SU-DHL-6 (cell line): ENCODE measurements around the gene RBM33.

Experiments
- H2AFZ ChIP-seq: fragments of 200-600 bp; sonication (generic); 2 replicates; pipeline ENCODE4 v1.6.1; 2014; ENCODE audit warnings: low read depth, mild to moderate bottlenecking, moderate library complexity, mixed read lengths, antibody characterized with exemption, low read length; ENCODE audit not compliant: severe bottlenecking
- H3F3A ChIP-seq: fragments of 200-600 bp; shearing (Covaris generic); 2 replicates; pipeline ENCODE4 v1.6.0; 2016; ENCODE audit warnings: antibody characterized with exemption, mild to moderate bottlenecking; ENCODE audit not compliant: insufficient read depth
- H3K27ac ChIP-seq: fragments of 200-600 bp; sonication (generic); 2 replicates; pipeline ENCODE4 v1.5.1; 2016; ENCODE audit warnings: low read depth, mild to moderate bottlenecking, low read length, moderate library complexity, mixed read lengths
- H3K27me3 ChIP-seq: fragments of 200-600 bp; sonication (generic), shearing (Covaris generic); 2 replicates; pipeline ENCODE4 v1.6.0; 2014; ENCODE audit warnings: mild to moderate bottlenecking, low read length
- H3K36me3 ChIP-seq: fragments of 200-600 bp; sonication (generic); 2 replicates; pipeline ENCODE4 v1.6.1; 2014; ENCODE audit warnings: mild to moderate bottlenecking, low read length, mixed read lengths
- H3K4me2 ChIP-seq: fragments of 300-600, 200-600 bp; shearing (Covaris generic), sonication (generic); 2 replicates; pipeline ENCODE4 v1.6.0; 2014; ENCODE audit warnings: low read length, low read depth, mild to moderate bottlenecking; ENCODE audit not compliant: poor library complexity, severe bottlenecking
- H3K4me3 ChIP-seq: fragments of 200-600 bp; sonication (generic); 2 replicates; pipeline ENCODE4 v1.5.1; 2014; ENCODE audit warnings: antibody characterized with exemption, low read length, mild to moderate bottlenecking, mixed read lengths; ENCODE audit not compliant: insufficient read depth, poor library complexity, severe bottlenecking
- H3K79me2 ChIP-seq: fragments of 200-600 bp; sonication (generic); 2 replicates; pipeline ENCODE4 v1.6.1; 2014; ENCODE audit warnings: mild to moderate bottlenecking, low read length, moderate library complexity; ENCODE audit not compliant: insufficient read depth
- H3K9ac ChIP-seq: fragments of 200-600 bp; sonication (generic); 2 replicates; pipeline ENCODE4 v1.7.0; 2014; ENCODE audit warnings: mild to moderate bottlenecking, low read length
- H3K9me2 ChIP-seq: fragments of 200-600 bp; sonication (generic); replicated peaks from 2 replicates; pipeline ENCODE4 v1.6.1; 2014; ENCODE audit warnings: low read length; ENCODE audit not compliant: insufficient read depth
- H3K9me3 ChIP-seq: fragments of 200-600 bp; sonication (generic); 2 replicates; pipeline ENCODE4 v1.6.1; 2014; ENCODE audit warnings: low read length, mixed read lengths; ENCODE audit not compliant: insufficient read depth
- H4K20me1 ChIP-seq: fragments of 200-600 bp; sonication (generic); 2 replicates; pipeline ENCODE4 v1.6.1; 2014; ENCODE audit warnings: low read depth, mild to moderate bottlenecking, antibody characterized with exemption, low read length, moderate library complexity, mixed read lengths
- EZH2phosphoT487 ChIP-seq: fragments of 200-600 bp; sonication (generic), shearing (Covaris generic); conservative IDR thresholded peaks from 2 replicates; pipeline ENCODE4 v1.6.1; 2018; ENCODE audit warnings: mild to moderate bottlenecking, antibody characterized with exemption, low read length, moderate library complexity, mixed read lengths
- TF ChIP-seq, protein P1 (sequence below): fragments of 200-600 bp; sonication (generic); IDR thresholded peaks from one replicate; pipeline ENCODE4 v1.5.1; 2017; ENCODE audit warnings: antibody characterized with exemption, mild to moderate bottlenecking, low read length, moderate library complexity; ENCODE audit not compliant: insufficient read depth, poor library complexity, severe bottlenecking

RBM33 gene

DNA sequence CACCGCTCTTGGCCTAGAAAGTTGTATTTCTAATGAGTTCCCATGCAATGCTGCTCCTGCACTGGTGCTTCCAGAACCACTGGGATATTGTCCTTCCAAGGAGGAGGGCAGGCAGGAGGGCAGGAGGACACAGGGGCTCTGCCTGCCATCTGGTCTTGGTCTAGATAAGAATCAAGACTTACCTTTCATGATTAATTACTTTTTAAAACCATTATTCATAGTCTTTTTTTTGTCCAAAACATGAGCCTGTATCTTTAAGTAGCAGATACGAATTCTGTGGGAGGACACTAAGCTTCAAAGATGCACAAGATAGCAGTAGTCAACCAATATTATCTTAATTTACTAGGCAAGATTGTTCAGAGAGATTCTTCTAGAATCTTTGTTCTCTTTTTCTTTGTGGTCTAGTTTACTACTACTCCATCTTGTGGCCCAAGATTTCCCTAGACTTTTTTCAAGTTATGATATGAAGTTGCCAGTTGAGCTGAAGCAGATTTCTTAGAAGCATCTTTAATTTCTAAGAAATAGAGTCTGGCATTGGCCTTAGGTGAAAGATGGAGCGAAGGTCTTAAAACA, 57.6 kb downstream of the RBM33 start:
- peaks cover 43% of the 10 kb centered on the region for H3K79me2 ChIP-seq

DNA sequence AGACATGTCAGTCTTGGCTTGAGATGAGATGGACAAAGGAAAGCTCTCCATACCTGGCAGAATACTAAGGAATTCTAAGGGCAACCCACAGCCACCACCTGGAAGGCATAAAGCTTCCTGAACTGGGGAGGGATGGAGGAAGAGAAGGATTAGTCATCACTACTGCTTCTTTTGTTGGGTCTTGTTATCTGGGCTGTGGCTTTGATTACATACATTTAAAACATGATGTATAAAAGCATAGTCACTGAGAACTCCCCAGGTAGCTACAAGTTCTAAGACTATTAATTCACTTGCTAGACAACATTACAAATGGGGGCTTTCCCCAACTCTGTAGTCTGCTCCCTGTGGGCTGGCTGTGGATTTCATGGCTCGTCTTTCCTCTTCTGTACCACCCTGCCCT, 58.2 kb downstream of the RBM33 start:
- Histone ChIP-seq H3K79me2 (peaks cover 43% of the 10 kb centered on the region), H3K9ac (no peak overlapping the region), H3F3A (no peaks in the 10 kb centered on the region), H3K4me2 (no peak overlapping the region), H4K20me1 (peaks cover 12% of the 10 kb centered on the region; the same call in 1 of the 2 replicates), H3K4me3 (no peak overlapping the region), H2AFZ (no peak overlapping the region), H3K9me3 (no peaks in the 10 kb centered on the region), H3K27ac (no peak overlapping the region), H3K9me2 (no peaks in the 10 kb centered on the region), H3K36me3 (peaks cover 62% of the 10 kb centered on the region), H3K27me3 (no peaks in the 10 kb centered on the region)
- TF ChIP-seq, protein P1, sequence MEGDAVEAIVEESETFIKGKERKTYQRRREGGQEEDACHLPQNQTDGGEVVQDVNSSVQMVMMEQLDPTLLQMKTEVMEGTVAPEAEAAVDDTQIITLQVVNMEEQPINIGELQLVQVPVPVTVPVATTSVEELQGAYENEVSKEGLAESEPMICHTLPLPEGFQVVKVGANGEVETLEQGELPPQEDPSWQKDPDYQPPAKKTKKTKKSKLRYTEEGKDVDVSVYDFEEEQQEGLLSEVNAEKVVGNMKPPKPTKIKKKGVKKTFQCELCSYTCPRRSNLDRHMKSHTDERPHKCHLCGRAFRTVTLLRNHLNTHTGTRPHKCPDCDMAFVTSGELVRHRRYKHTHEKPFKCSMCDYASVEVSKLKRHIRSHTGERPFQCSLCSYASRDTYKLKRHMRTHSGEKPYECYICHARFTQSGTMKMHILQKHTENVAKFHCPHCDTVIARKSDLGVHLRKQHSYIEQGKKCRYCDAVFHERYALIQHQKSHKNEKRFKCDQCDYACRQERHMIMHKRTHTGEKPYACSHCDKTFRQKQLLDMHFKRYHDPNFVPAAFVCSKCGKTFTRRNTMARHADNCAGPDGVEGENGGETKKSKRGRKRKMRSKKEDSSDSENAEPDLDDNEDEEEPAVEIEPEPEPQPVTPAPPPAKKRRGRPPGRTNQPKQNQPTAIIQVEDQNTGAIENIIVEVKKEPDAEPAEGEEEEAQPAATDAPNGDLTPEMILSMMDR = no peak
- TF ChIP-seq EZH2phosphoT487 = no peak

More for the DNA sequence above, 57.6 kb downstream of the RBM33 start:
- Histone ChIP-seq H3F3A (no peaks in the 10 kb centered on the region), H3K27ac (no peak overlapping the region), H3K36me3 (peaks cover 57% of the 10 kb centered on the region), H3K4me3 (no peak overlapping the region), H3K4me2 (no peak overlapping the region), H3K9ac (no peak overlapping the region), H3K27me3 (no peaks in the 10 kb centered on the region), H4K20me1 (peaks cover 14% of the 10 kb centered on the region; the same call in 1 of the 2 replicates), H3K9me3 (no peaks in the 10 kb centered on the region), H2AFZ (no peak overlapping the region), H3K9me2 (no peaks in the 10 kb centered on the region)
- TF ChIP-seq, protein P1 = no peak
- TF ChIP-seq EZH2phosphoT487 = no peak

DNA sequence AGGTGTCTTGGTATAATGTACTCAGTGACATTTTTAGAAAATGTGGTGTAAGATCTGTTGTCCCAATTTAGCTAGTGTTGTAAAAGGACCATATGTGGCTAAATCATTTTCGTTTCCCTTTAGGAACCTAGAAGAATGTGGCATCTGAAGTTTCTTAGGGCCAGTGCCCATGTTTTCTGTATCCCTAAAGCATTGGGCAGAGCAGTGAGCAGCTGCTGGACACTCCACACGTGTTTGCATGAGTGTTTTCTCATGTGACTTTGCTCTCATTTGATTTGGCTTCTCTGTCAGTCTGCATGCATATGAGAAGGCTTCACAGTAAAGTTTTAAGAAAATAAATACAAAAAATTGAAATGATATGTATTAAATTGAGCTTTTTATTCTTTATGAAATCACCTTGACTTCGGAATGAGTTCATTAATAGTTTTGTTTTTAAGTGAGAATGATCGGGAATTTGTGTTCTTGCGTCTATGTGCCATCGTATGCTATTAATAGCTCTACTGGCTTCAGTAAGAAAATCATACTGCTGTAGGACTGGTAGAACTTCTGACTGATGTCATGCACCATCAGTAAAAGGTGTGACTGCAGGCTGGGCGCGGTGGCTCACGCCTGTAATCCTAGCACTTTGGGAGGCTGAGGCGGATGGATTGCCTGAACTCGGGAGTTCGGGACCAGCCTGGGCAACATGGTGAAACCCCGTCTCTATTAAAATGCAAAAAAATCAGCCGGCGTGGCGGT, 61.3 kb downstream of the RBM33 start:
- Histone ChIP-seq H3K36me3 (peaks cover 59% of the 10 kb centered on the region), H3K27me3 (no peaks in the 10 kb centered on the region), H3K9ac (no peak overlapping the region), H3K4me2 (no peak overlapping the region), H3K27ac (no peak overlapping the region), H3K4me3 (no peak overlapping the region), H2AFZ (no peak overlapping the region), H3K9me3 (no peaks in the 10 kb centered on the region), H4K20me1 (no peaks in the 10 kb centered on the region), H3F3A (no peaks in the 10 kb centered on the region), H3K9me2 (no peaks in the 10 kb centered on the region), H3K79me2 (peaks cover 42% of the 10 kb centered on the region)
- TF ChIP-seq EZH2phosphoT487 = no peak
- TF ChIP-seq, protein P1 = no peak
